Anterior cingulate cortex (tissue), 58 donors: Measurements from ENCODE around the gene ARHGEF40.
A peak's percentile ranks its signal among the peaks of the same experiment; 100 is the strongest.

Source experiments
- DNase-seq, 58 donors: peaks; one replicate each; lab custom pipeline; 2025; lab: John Stamatoyannopoulos, UW

Gene ARHGEF40

GRCh38 chr14:21070083-21070609 is at the start of gene ARHGEF40:
ARHGEF40 (plus strand) TSS chr14:21070304; CDS start chr14:21070397, 93 bp downstream.
- peak in 52 of 58 donors; percentile 26 to 82 (median 62) for DNase-seq

- no peak for DNase-seq
Measured at GRCh38 chr14:21020977-21021545, 49.0 kb upstream of the ARHGEF40 start.

- no peak for DNase-seq
Measured at GRCh38 chr14:21022686-21023085, 47.4 kb upstream of the ARHGEF40 start.

- peak in 17 of 58 donors; percentile 9 to 45 (median 24) for DNase-seq
Measured at GRCh38 chr14:21023174-21023573, 46.9 kb upstream of the ARHGEF40 start.

GRCh38 chr14:21023817-21024584 is 46.1 kb upstream of the ARHGEF40 start:
- peak in 1 of 58 donors; percentile 25 for DNase-seq

GRCh38 chr14:21024585-21025370 is 45.3 kb upstream of the ARHGEF40 start, which contains the start of gene NDRG2:
NDRG2 (minus strand) TSS chr14:21025061; CDS start chr14:21023315, 1,746 bp downstream.
- DNase-seq = peak in 54 of 58 donors; percentile 42 to 85 (median 75)

GRCh38 chr14:21025371-21026273 is 44.5 kb upstream of the ARHGEF40 start:
- peak; percentile 27 to 95 (median 81) for DNase-seq

- peak in 55 of 58 donors; percentile 43 to 92 (median 81) for DNase-seq
Measured at GRCh38 chr14:21026274-21026987, 43.7 kb upstream of the ARHGEF40 start.

- no peak for DNase-seq
Measured at GRCh38 chr14:21026988-21027315, 43.2 kb upstream of the ARHGEF40 start.

- DNase-seq = no peak
Measured at GRCh38 chr14:21029917-21030316, 40.2 kb upstream of the ARHGEF40 start, which contains the start of gene TPPP2. TPPP2 (plus strand) TSS chr14:21030217; CDS start chr14:21030582, 365 bp downstream.

- no peak for DNase-seq
Measured at GRCh38 chr14:21030531-21030930, 39.6 kb upstream of the ARHGEF40 start.

- DNase-seq = peak in 2 of 58 donors; percentile 4 to 17
Measured at GRCh38 chr14:21032326-21033132, 37.6 kb upstream of the ARHGEF40 start.

GRCh38 chr14:21033133-21033698 is 36.9 kb upstream of the ARHGEF40 start:
- peak in 10 of 58 donors; percentile 7 to 49 (median 25) for DNase-seq

GRCh38 chr14:21034707-21035106 is 35.4 kb upstream of the ARHGEF40 start, which contains the start of gene RNASE13:
RNASE13 (minus strand) TSS chr14:21034807; CDS start chr14:21034288, 519 bp downstream.
- no peak for DNase-seq

- DNase-seq = peak in 5 of 58 donors; percentile 8 to 34 (median 12)
Measured at GRCh38 chr14:21036751-21037150, 33.4 kb upstream of the ARHGEF40 start.

GRCh38 chr14:21037156-21037555 is 32.9 kb upstream of the ARHGEF40 start:
- no peak for DNase-seq
